Measurements from ENCODE around the gene SLC49A3.
A peak's percentile ranks its signal among the peaks of the same experiment; 100 is the strongest.

Gene SLC49A3

DNA sequence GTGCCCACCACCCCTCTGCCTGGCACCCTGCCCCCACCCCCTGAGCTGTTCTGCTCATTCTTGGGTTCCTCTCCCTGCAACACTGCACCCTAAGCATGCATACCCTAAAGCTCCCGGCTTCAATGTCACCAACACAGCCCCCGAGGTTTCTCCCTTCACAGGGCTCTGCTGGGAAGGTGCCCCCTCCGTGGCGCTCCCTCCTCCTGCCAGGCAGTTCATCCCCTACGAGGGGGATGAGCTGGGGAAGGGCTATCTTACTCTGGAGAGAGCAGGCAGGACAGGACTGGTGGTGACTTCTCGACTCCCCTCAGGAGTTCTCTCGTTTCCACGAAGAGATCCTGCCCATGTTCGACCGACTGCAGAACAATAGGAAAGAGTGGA is 21.4 kb downstream of the SLC49A3 start:
- no peaks in the 10 kb centered on the region for H3K9me3 ChIP-seq (ENCODE audit: severe bottlenecking)
- DNase-seq (ENCODE audit: low spot score), result no peak
- TF ChIP-seq, protein P1, sequence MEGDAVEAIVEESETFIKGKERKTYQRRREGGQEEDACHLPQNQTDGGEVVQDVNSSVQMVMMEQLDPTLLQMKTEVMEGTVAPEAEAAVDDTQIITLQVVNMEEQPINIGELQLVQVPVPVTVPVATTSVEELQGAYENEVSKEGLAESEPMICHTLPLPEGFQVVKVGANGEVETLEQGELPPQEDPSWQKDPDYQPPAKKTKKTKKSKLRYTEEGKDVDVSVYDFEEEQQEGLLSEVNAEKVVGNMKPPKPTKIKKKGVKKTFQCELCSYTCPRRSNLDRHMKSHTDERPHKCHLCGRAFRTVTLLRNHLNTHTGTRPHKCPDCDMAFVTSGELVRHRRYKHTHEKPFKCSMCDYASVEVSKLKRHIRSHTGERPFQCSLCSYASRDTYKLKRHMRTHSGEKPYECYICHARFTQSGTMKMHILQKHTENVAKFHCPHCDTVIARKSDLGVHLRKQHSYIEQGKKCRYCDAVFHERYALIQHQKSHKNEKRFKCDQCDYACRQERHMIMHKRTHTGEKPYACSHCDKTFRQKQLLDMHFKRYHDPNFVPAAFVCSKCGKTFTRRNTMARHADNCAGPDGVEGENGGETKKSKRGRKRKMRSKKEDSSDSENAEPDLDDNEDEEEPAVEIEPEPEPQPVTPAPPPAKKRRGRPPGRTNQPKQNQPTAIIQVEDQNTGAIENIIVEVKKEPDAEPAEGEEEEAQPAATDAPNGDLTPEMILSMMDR (IDR thresholded peaks at IDR 0.05; ENCODE audit: poor library complexity, severe bottlenecking), result no peak

DNA sequence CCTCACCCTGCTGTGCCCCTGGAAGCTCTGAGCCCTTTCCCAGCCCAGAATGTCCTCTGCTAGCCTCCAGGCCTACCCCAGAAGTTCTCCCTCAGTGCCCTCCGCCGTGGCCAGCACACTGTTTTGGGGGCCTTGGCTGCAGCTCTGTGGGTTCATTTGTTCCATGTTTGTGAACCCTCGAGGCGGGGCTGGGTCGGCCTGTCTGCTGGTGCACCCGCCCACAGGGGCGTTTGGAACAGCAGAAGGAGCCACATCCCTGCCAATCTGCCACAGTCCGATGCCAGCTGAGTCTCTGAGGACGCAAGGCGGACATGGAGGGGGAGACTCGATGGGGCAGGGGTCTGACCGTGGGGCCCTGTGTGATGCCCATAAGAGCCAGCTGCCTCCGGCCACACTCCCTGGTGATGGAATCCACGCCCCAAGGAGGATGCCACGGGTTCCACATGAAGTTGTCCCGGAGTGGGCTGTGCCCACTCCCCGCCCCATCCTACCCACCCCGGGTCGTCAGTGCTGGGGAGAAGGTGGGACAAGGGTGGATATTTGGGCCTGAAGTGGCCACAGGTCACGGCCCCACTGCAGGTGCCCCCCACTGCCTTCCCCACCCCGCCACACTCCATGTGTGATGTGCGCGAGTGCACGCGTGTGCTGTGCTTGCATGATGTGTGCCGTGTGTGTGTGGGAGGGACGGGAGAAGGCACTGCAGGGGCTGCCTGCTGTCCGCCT is 22.0 kb downstream of the SLC49A3 start:
- Histone ChIP-seq H3K4me3 (ENCODE audit: severe bottlenecking) (no peak overlapping the region), H3K4me1 (ENCODE audit: insufficient read depth, poor library complexity, severe bottlenecking) (no peaks in the 10 kb centered on the region), H3K27me3 (ENCODE audit: insufficient read depth, poor library complexity, severe bottlenecking) (no peaks in the 10 kb centered on the region), H3K27ac (ENCODE audit: poor library complexity, severe bottlenecking) (no peak overlapping the region), H3K9me3 (ENCODE audit: severe bottlenecking) (no peaks in the 10 kb centered on the region), H3K36me3 (ENCODE audit: low read depth) (peaks cover 12% of the 10 kb centered on the region)
- ATAC-seq (ENCODE audit: low read depth) (no peak), DNase-seq (ENCODE audit: low spot score) (no peak)
- TF ChIP-seq, protein P1 (IDR thresholded peaks at IDR 0.05; ENCODE audit: poor library complexity, severe bottlenecking), result no peak

More for the DNA sequence above, 21.4 kb downstream of the SLC49A3 start:
- peaks cover 18% of the 10 kb centered on the region for H3K36me3 ChIP-seq (ENCODE audit: low read depth)
- H3K4me3 ChIP-seq (ENCODE audit: severe bottlenecking), result no peak overlapping the region
- no peak overlapping the region for H3K27ac ChIP-seq (ENCODE audit: poor library complexity, severe bottlenecking)
- H3K4me1 ChIP-seq (ENCODE audit: insufficient read depth, poor library complexity, severe bottlenecking), result no peaks in the 10 kb centered on the region
- no peaks in the 10 kb centered on the region for H3K27me3 ChIP-seq (ENCODE audit: insufficient read depth, poor library complexity, severe bottlenecking)
- no peak for ATAC-seq (ENCODE audit: low read depth)

DNA sequence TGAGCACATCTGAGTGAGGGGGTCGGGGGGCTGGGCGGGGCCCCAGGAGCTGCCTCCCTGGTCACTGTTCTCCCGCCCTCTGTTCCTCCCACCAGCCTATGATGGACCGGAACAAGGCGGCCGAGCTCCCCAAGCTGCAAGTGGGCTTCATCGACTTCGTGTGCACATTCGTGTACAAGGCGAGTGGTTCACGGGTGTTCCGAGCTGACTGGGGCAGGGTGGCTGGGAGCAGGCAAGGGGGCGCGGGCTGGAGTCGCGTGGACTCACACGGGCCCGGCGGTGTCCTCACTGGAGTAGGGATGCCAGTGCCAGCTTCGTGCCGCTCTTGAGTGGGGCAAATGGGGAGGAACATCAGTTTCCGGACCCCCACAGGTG is 22.5 kb downstream of the SLC49A3 start:
- no peak for DNase-seq (ENCODE audit: low spot score)
- Histone ChIP-seq H3K4me3 (ENCODE audit: severe bottlenecking) (no peak overlapping the region), H3K27me3 (ENCODE audit: insufficient read depth, poor library complexity, severe bottlenecking) (no peaks in the 10 kb centered on the region), H3K27ac (ENCODE audit: poor library complexity, severe bottlenecking) (no peak overlapping the region), H3K4me1 (ENCODE audit: insufficient read depth, poor library complexity, severe bottlenecking) (no peaks in the 10 kb centered on the region), H3K9me3 (ENCODE audit: severe bottlenecking) (no peaks in the 10 kb centered on the region), H3K36me3 (ENCODE audit: low read depth) (peaks cover 7% of the 10 kb centered on the region; the same call in 1 of the 2 replicates)
- ATAC-seq (ENCODE audit: low read depth), result no peak
- TF ChIP-seq, protein P1 (IDR thresholded peaks at IDR 0.05; ENCODE audit: poor library complexity, severe bottlenecking), result no peak

DNA sequence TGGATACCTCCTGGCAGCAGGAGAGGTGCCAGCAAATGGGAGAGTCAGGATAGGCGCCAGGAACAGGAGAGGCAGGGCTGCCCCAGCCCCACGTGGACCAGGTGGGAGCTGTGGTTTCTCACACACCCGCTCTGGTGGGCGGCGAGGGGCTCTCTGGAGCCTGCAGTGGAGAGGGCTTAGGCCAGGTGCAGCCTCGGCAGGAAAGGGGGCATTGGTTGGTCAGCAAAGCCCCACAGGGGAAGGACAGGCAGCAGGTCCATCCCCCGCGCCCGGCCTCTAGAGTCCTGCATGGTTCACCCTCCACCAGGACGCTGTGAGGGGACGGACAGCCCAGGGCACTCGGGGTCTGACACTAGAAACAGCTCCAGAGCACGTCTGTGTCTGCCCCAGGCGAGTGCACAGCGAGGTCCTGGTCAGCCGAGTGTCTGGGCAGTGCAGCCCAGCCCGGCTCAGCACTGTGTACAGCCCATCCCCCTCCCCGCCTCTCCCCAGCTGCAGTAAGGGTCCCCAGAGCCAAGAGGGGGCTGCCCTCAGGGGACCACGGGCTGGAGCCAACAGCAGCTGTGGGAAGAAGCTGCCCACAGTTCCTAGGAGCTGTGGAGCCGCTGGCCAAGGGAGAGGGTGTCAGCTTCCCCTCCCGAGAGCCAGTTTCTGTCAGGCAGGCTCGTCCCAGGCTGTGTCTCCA is 23.1 kb downstream of the SLC49A3 start:
- ATAC-seq (ENCODE audit: low read depth) (peak; percentile 7; the same call in 1 of the 3 replicates), DNase-seq (ENCODE audit: low spot score) (no peak)
- TF ChIP-seq, protein P1 (IDR thresholded peaks at IDR 0.05; ENCODE audit: poor library complexity, severe bottlenecking), result no peak
- Histone ChIP-seq H3K9me3 (ENCODE audit: severe bottlenecking) (no peaks in the 10 kb centered on the region), H3K27me3 (ENCODE audit: insufficient read depth, poor library complexity, severe bottlenecking) (no peaks in the 10 kb centered on the region), H3K27ac (ENCODE audit: poor library complexity, severe bottlenecking) (no peak overlapping the region), H3K4me1 (ENCODE audit: insufficient read depth, poor library complexity, severe bottlenecking) (no peaks in the 10 kb centered on the region), H3K36me3 (ENCODE audit: low read depth) (peaks cover 4% of the 10 kb centered on the region; the same call in 1 of the 2 replicates), H3K4me3 (ENCODE audit: severe bottlenecking) (no peak overlapping the region)

DNA sequence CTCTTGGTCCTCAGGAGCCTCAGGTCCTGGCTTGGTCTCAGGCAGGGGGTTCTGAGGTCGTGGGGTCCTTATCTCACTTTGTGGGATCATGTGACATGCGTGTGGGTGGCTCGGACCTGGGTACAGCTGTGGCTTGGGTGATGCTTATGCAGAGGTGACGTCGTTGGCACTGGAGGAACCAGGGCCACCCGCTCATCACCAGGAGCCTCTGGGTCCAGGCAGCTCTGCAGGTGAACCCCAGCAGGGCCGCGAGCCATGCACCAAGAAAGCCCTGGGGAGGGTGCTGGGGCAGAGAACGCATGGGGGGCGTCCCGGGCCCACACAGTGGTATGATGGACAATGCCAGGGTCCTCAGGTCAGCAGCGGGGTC is 23.6 kb downstream of the SLC49A3 start:
- no peak for DNase-seq (ENCODE audit: low spot score)
- Histone ChIP-seq H3K36me3 (ENCODE audit: low read depth) (no peaks in the 10 kb centered on the region), H3K4me1 (ENCODE audit: insufficient read depth, poor library complexity, severe bottlenecking) (no peaks in the 10 kb centered on the region), H3K4me3 (ENCODE audit: severe bottlenecking) (no peak overlapping the region), H3K9me3 (ENCODE audit: severe bottlenecking) (no peaks in the 10 kb centered on the region), H3K27me3 (ENCODE audit: insufficient read depth, poor library complexity, severe bottlenecking) (no peaks in the 10 kb centered on the region), H3K27ac (ENCODE audit: poor library complexity, severe bottlenecking) (no peak overlapping the region)
- TF ChIP-seq, protein P1 (IDR thresholded peaks at IDR 0.05; ENCODE audit: poor library complexity, severe bottlenecking), result no peak
- ATAC-seq (ENCODE audit: low read depth), result no peak

Data from RWPE2 (cell line).